Heart left ventricle (tissue), 16 donors: ENCODE measurements around the gene RPS16. TPM values are rescaled to one million over a fixed set of nuclear protein-coding genes. Genes with fewer than 3 reads are reported as not detected.

ENCODE experiments used
- ATAC-seq, 4 donors: fragments of 200-7000 bp; cut with Tn5 transposase; one replicate each; pipeline ENCODE4 v1.9.1; 2020 to 2022; ENCODE audit warnings: moderate library complexity in 4 of 4, mild to moderate bottlenecking in 3 of 4, moderate number of reproducible peaks in 1 of 4
- DNase-seq, 5 donors: peaks; one replicate each; pipeline ENCODE4 v3.0.0-alpha.2; 2020
- H3K27ac ChIP-seq, 12 donors: fragments of 200-600 bp; sonication (generic) in 4 of 12; one replicate each; pipeline versions ENCODE4 v1.5.0 to v1.8.0; 2016 to 2022; ENCODE audit warnings: mild to moderate bottlenecking in 2 of 12
- H3K27me3 ChIP-seq, 9 donors: fragments of 200-600 bp; sonication (generic) in 2 of 9; one replicate each; pipeline versions ENCODE4 v1.5.1 to v1.8.0; 2016 to 2022; ENCODE audit warnings: mild to moderate bottlenecking in 3 of 9
- H3K36me3 ChIP-seq, 9 donors: fragments of 200-600 bp; sonication (generic) in 2 of 9; one replicate each; pipeline versions ENCODE4 v1.5.0 to v1.8.0; 2018 to 2022; ENCODE audit warnings: mild to moderate bottlenecking in 2 of 9
- H3K4me1 ChIP-seq, 12 donors: fragments of 200-600 bp; sonication (generic) in 4 of 12; one replicate each; pipeline versions ENCODE4 v1.5.0 to v1.8.0; 2016 to 2022; ENCODE audit warnings: mild to moderate bottlenecking in 3 of 12
- H3K4me3 ChIP-seq, 12 donors: fragments of 200-600 bp; sonication (generic) in 4 of 12; one replicate each; pipeline versions ENCODE4 v1.5.0 to v1.8.0; 2017 to 2022; ENCODE audit warnings: mild to moderate bottlenecking in 9 of 12, moderate library complexity in 4 of 12
- H3K9me3 ChIP-seq, 12 donors: fragments of 200-600 bp; sonication (generic) in 4 of 12; one replicate each; pipeline versions ENCODE4 v1.5.0 to v1.8.0; 2016 to 2022; ENCODE audit warnings: mild to moderate bottlenecking in 1 of 12
- POLR2A ChIP-seq, 2 donors: fragments of 450-650 bp; IDR thresholded peaks; one replicate each; pipeline ENCODE4 v1.6.1; 2017; ENCODE audit warnings: antibody characterized with exemption in 2 of 2, mild to moderate bottlenecking in 2 of 2, moderate library complexity in 2 of 2
- WGBS, 4 donors: extraction: QIAGEN DNeasy Blood & Tissue Kit in 2 of 4; methylation state at CpG; one replicate each; pipeline versions ENCODE4 v1.1.5 to v1.1.7; 2013 to 2018; 5-methylcytosine and 5-hydroxymethylcytosine counted together
- intact Hi-C, 10 donors: fragments of 100-400 bp; cut with DNase I; formaldehyde crosslinking; loops; one replicate each; pipeline versions ENCODE4 v1.11.1 to v1.14.2; 2022
- polyA plus RNA-seq, 2 donors: library from polyadenylated mRNA; stranded (reverse); fragments of 200-250 nt; gene quantifications; one replicate each; pipeline ENCODE4 v1.2.3, GENCODE V29; 2013
- total RNA-seq, 9 donors: library from RNA; depleted of rRNA in 2 of 9; stranded (reverse); fragments of >200 nt in 2 of 9; fragmentation: NEBNext Ultra II Directional in 3 of 9; extraction: Animal tissue kit (Norgen Biotek cat#: 25700) in 3 of 9; gene quantifications; one replicate each; pipeline versions ENCODE4 v1.1.0 to v1.2.4, GENCODE V29; 2016 to 2023
- TF ChIP-seq, protein P1 (sequence below), 12 donors: fragments of 200-600 bp; sonication (generic) in 4 of 12; IDR thresholded peaks; one replicate each; pipeline versions ENCODE4 v1.5.0 to v1.8.0; 2018 to 2022; ENCODE audit warnings: antibody characterized with exemption in 12 of 12, mild to moderate bottlenecking in 5 of 12
- donor health status: ischemic (EF 13 %, LVEDD 7.1; RV severe dilation, severe dysfunction).
- donor health status: healthy with polysubstance abuse.
- donor health status: DM: no; HTN: yes; CAD: no.
- donor health status: DM: no; HTN: no; CAD: no.
- donor health status: ischemic (EF 25% LVEDD 6.9; RV normal size, moderate dysfunction).
- donor health status: ischemic (EF 25% LVEDD 5.7; RV mildly dilated, moderate dysfunction).
- donor health status: healthy.
- donor health status: DM: yes; HTN: yes; CAD: no.
- donor health status: ischemic (EF 35%, LVEDD 5.7; RV mildly dilated, moderate dysfunction).
- donor health status: nonischemic (EF 11% LVEDD 7.7; RV severe dilation, severe dysfunction).
- donor health status: DM: yes; HTN: yes; CAD: no.
- donor health status: PGD.
- donor health status: ischemic (EF 29% LVEDD 5.4; RV normal size, mild dysfunction).
- donor health status: nonischemic (EF 23%, LVEDD 6.1; RV moderate dilation, normal function).

The RPS16 gene
- total and polyA plus RNA-seq, 11 donors: 617 to 2,656 (median 1,374) TPM

DNA sequence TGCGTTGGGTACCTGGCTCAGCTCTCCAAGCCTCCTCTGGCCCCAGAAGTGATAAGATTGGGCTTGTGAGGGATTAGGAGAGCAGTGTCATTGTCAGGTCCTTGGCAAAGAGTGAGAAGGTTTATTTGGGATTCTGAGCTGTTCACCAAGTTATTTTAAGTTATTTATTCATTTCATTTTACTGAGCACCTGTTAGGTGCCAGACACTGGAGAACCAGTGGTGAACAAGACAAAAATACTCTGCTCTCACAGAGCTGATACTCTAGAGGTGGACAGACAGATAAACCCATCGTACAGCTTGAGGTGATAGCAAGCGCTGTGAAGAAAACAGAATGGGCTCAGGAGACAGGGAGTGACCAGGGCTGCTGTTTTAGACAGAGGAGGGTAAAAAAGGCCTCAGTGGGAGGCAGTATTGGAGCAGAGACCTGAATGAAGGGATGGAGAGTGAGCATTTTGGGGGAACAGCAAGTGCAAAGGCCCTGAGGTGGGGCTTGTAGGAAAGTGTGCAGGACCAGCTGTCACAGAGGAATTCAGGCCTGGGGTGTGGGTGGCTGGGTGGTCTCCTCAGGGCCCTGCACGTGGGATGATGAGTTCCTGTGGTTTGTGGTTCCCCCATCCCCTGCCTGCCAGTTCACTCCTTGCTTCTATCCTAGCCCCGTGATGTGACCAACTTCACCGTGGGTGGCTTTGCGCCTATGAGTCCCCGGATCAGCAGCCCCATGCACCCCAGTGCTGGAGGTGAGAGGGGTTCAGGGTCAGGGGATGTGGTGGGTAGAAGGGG is 36.2 kb upstream of the RPS16 start:
- intact Hi-C loops: loop anchor here in 3 of 10 donors (5.0 to 10.0 kb wide), 2 partner anchors 60 to 63 kb away; partner anchors contain the start of gene EID2B (in 3 of the 3)
- ATAC-seq (no peak), DNase-seq (no peak)
- no peak overlapping the region for H3K27ac ChIP-seq
- H3K27me3 ChIP-seq: no peaks in the 10 kb centered on the region
- no peaks in the 10 kb centered on the region for H3K9me3 ChIP-seq
- TF ChIP-seq, protein P1, sequence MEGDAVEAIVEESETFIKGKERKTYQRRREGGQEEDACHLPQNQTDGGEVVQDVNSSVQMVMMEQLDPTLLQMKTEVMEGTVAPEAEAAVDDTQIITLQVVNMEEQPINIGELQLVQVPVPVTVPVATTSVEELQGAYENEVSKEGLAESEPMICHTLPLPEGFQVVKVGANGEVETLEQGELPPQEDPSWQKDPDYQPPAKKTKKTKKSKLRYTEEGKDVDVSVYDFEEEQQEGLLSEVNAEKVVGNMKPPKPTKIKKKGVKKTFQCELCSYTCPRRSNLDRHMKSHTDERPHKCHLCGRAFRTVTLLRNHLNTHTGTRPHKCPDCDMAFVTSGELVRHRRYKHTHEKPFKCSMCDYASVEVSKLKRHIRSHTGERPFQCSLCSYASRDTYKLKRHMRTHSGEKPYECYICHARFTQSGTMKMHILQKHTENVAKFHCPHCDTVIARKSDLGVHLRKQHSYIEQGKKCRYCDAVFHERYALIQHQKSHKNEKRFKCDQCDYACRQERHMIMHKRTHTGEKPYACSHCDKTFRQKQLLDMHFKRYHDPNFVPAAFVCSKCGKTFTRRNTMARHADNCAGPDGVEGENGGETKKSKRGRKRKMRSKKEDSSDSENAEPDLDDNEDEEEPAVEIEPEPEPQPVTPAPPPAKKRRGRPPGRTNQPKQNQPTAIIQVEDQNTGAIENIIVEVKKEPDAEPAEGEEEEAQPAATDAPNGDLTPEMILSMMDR (IDR thresholded peaks at IDR 0.05): no peak
- TF ChIP-seq POLR2A (IDR thresholded peaks at IDR 0.05): no peak
- H3K36me3 ChIP-seq: peaks cover 2 to 98% (median 94%) of the 10 kb centered on the region in 9 donors
- no peak overlapping the region for H3K4me3 ChIP-seq
- WGBS, 4 donors: 83 to 90% (median 88%) methylated on average over 8 of the region's 8 CpGs
- H3K4me1 ChIP-seq: peaks cover 0 to 7% (median 0%) of the 10 kb centered on the region in 12 donors

DNA sequence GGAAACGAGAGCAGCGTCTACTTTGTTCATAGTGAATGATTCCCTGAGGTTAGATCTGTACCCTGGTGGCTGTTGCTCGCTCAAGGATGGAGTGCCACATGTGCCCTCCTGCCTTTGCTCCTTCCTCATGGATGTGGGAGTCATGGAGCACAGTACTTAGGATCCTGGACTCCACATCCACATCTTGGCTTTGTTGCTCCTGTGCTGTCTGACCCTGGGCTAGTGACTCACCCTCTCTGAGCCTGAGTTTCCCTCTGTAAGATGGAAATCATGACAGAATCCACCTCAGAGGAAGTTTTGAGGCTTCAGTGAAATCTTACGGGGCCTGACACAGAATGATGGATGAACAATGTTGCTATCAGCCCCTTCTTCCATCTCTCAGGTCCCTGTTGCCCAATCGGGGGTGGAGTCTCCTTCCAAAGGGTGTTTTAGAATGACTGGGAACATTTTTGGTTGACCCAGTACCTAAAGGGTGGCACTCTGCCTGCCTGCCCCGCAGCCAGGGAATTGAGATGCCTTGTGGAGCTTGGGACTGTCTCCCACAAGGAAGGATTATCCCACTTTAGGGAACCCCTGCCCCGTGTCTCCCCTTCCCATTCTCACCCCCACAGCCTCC is 35.1 kb upstream of the RPS16 start:
- no peak for ATAC-seq
- no peak for DNase-seq
- WGBS, 4 donors: 85 to 91% (median 88%) methylated on average over 6 to 7 of the region's 7 CpGs
- Histone ChIP-seq H3K27ac (no peak overlapping the region), H3K4me3 (no peak overlapping the region), H3K9me3 (no peaks in the 10 kb centered on the region), H3K4me1 (peaks cover 0 to 5% (median 0%) of the 10 kb centered on the region in 12 donors), H3K36me3 (peaks cover 2 to 100% (median 95%) of the 10 kb centered on the region in 9 donors), H3K27me3 (no peaks in the 10 kb centered on the region)
- no peak for TF ChIP-seq POLR2A (IDR thresholded peaks at IDR 0.05)
- TF ChIP-seq, protein P1 (IDR thresholded peaks at IDR 0.05): no peak
- intact Hi-C loops: loop anchor here in 3 of 10 donors (5.0 to 10.0 kb wide), 2 partner anchors 61 to 64 kb away; partner anchors contain the start of gene EID2B (in 3 of the 3)

DNA sequence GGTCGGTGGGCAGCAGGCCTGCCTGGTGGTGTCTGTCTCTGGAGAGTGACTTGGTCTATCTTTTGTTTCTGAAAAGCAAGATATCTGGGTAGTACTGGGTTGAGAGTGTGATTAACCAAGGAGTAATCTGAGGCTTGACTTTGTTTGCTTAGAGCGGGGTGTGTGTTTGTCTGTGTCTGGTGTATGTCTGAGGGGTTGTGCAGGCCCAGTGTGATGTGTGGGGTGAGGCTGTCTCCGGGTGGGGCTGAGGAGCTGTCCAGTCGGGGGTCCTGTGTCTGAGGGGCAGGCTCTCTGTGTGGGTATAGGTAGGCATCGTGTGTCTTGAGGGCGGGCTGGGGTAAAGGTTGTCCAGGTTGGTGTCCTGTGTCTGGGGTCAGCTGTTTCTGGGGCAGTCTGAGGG is 33.8 kb upstream of the RPS16 start:
- WGBS, 4 donors: 89 to 92% (median 90%) methylated on average over 6 of the region's 6 CpGs
- intact Hi-C loops: no loop called here
- ATAC-seq (no peak), DNase-seq (no peak)
- no peaks in the 10 kb centered on the region for H3K27me3 ChIP-seq
- H3K27ac ChIP-seq: no peak overlapping the region
- TF ChIP-seq, protein P1 (IDR thresholded peaks at IDR 0.05): no peak
- TF ChIP-seq POLR2A (IDR thresholded peaks at IDR 0.05): no peak
- no peak overlapping the region for H3K4me3 ChIP-seq
- no peaks in the 10 kb centered on the region for H3K4me1 ChIP-seq
- peaks cover 2 to 100% (median 99%) of the 10 kb centered on the region in 9 donors for H3K36me3 ChIP-seq
- H3K9me3 ChIP-seq: no peaks in the 10 kb centered on the region

DNA sequence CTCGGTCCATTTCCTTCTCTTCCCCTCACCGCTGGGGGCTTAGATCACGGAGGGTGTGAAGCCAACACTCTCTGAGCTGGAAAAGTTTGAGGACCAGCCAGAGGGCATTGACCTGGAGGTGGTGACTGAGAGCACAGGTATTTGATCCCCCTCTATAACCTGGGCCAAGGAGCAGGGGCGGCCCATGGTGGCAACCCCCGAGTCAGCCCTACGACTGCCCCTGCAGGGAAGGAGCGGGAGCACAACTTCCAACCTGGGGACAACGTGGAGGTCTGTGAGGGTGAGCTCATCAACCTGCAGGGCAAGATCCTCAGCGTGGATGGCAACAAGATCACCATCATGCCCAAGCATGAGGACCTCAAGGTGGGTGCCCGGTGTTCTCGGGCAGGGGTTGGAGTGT is 33.3 kb upstream of the RPS16 start:
- Histone ChIP-seq H3K4me3 (no peak overlapping the region), H3K9me3 (no peaks in the 10 kb centered on the region), H3K4me1 (no peaks in the 10 kb centered on the region), H3K27ac (no peak overlapping the region), H3K36me3 (peaks cover 2 to 100% (median 100%) of the 10 kb centered on the region in 9 donors), H3K27me3 (no peaks in the 10 kb centered on the region)
- no peak for DNase-seq
- no peak for ATAC-seq
- TF ChIP-seq, protein P1 (IDR thresholded peaks at IDR 0.05): no peak
- TF ChIP-seq POLR2A (IDR thresholded peaks at IDR 0.05): no peak
- intact Hi-C loops: no loop called here
- 81 to 92% (median 91%) methylated on average over 4 to 11 of the region's 11 CpGs for WGBS, 4 donors
